NCI-H2227 treated with DMSO at 0.1 percent for 48 hours (cell line): Measurements from ENCODE around the gene PHLPP1.
"Not testable (repeated sequence)": the region's sequence is repeated elsewhere in the genome, so short reads cannot be mapped to it uniquely, and the experiment has no call there.

Source experiments
- DNase-seq: peaks from one replicate; lab custom pipeline; 2025; lab: John Stamatoyannopoulos, UW

PHLPP1 gene

GRCh38 chr18:62717925-62718800, 2.8 kb downstream of the PHLPP1 start:
- no peak for DNase-seq

- DNase-seq = no peak
Measured at GRCh38 chr18:62720048-62720447, 4.7 kb downstream of the PHLPP1 start.

GRCh38 chr18:62720766-62721613, 5.6 kb downstream of the PHLPP1 start:
- DNase-seq = no peak

- no peak for DNase-seq
Measured at GRCh38 chr18:62721839-62722795, 6.8 kb downstream of the PHLPP1 start.

GRCh38 chr18:62723666-62724281, 8.4 kb downstream of the PHLPP1 start:
- DNase-seq = no peak

GRCh38 chr18:62725896-62726295, 10.6 kb downstream of the PHLPP1 start:
- DNase-seq = no peak

GRCh38 chr18:62728254-62728653, 12.9 kb downstream of the PHLPP1 start:
- DNase-seq = no peak

GRCh38 chr18:62729487-62730386, 14.4 kb downstream of the PHLPP1 start:
- DNase-seq = no peak

GRCh38 chr18:62730941-62731340, 15.6 kb downstream of the PHLPP1 start:
- DNase-seq = no peak

- DNase-seq = no peak
Measured at GRCh38 chr18:62732617-62733016, 17.3 kb downstream of the PHLPP1 start.

GRCh38 chr18:62734290-62734689, 18.9 kb downstream of the PHLPP1 start:
- no peak for DNase-seq

GRCh38 chr18:62735387-62735786, 20.0 kb downstream of the PHLPP1 start:
- no peak for DNase-seq

- DNase-seq = no peak
Measured at GRCh38 chr18:62736077-62736855, 20.9 kb downstream of the PHLPP1 start.

- no peak for DNase-seq
Measured at GRCh38 chr18:62737241-62737873, 22.0 kb downstream of the PHLPP1 start.

- DNase-seq = no peak
Measured at GRCh38 chr18:62738639-62739038, 23.3 kb downstream of the PHLPP1 start.

GRCh38 chr18:62739911-62740310, 24.6 kb downstream of the PHLPP1 start:
- no peak for DNase-seq

- DNase-seq = not testable (repeated sequence)
Measured at GRCh38 chr18:62740650-62741049, 25.3 kb downstream of the PHLPP1 start.

GRCh38 chr18:62741118-62741566, 25.8 kb downstream of the PHLPP1 start:
- no peak for DNase-seq

GRCh38 chr18:62741584-62741983, 26.2 kb downstream of the PHLPP1 start:
- DNase-seq = no peak
